ENCODE data around the gene DUSP5.

- TF ChIP-seq CTCF (conservative IDR thresholded peaks at IDR 0.05) (no peak), EZH2 (IDR thresholded peaks at IDR 0.05; ENCODE audit: low read depth) (no peak)
Observed at GRCh38 chr10:110481919-110482318, 15.8 kb upstream of the DUSP5 start.

All from PC-9 (cell line).